Measurements from ENCODE around the gene ZFYVE19. TPM values are rescaled to one million over a fixed set of nuclear protein-coding genes. Genes with fewer than 3 reads are reported as not detected.
A peak's percentile ranks its signal among the peaks of the same experiment; 100 is the strongest.

Gene ZFYVE19
- total RNA-seq, 1 donor from 2014 or later: 26.7 TPM

DNA sequence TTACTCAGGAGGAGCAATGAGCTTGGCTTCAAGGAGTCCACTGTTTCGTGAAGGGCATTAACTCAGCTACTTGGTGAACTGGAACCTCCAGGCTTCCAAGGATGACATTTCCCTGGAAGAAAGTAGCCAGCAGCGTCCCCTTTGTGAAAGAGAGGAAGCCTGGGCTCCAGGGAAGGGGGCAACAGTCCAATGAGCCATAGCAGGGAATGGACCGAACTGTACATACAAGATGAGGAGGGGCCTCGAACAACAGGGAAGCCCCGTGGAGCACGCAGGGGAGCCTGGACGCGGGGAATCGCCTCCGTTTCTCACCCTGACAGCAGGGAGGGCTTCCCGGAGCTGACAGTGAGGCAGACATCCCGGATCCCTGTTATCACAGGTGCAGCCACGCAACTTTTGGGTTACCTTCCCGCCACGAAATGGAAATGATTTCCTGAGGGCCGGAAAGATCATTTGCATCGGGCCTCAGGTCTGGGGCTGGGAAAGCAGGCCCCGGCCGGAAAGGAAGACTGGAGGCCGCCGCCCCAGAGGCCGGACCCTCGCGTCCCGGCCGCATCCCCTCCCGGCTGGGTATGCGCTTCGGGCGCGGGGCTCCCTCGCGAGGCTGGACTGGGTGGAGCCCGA lies 36.5 kb downstream of the ZFYVE19 start:
- peaks cover 31% of the 10 kb centered on the region for H3K4me1 ChIP-seq
- ATAC-seq: no peak
- TF ChIP-seq, protein P1, sequence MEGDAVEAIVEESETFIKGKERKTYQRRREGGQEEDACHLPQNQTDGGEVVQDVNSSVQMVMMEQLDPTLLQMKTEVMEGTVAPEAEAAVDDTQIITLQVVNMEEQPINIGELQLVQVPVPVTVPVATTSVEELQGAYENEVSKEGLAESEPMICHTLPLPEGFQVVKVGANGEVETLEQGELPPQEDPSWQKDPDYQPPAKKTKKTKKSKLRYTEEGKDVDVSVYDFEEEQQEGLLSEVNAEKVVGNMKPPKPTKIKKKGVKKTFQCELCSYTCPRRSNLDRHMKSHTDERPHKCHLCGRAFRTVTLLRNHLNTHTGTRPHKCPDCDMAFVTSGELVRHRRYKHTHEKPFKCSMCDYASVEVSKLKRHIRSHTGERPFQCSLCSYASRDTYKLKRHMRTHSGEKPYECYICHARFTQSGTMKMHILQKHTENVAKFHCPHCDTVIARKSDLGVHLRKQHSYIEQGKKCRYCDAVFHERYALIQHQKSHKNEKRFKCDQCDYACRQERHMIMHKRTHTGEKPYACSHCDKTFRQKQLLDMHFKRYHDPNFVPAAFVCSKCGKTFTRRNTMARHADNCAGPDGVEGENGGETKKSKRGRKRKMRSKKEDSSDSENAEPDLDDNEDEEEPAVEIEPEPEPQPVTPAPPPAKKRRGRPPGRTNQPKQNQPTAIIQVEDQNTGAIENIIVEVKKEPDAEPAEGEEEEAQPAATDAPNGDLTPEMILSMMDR (IDR thresholded peaks at IDR 0.05): no peak
- H3K27ac ChIP-seq: peak overlapping the region; percentile 83
- intact Hi-C loops (cut with DNase I): no loop called here
- H3K27me3 ChIP-seq: peaks cover 6% of the 10 kb centered on the region
- H3K9me3 ChIP-seq: no peaks in the 10 kb centered on the region
- H3K36me3 ChIP-seq: no peaks in the 10 kb centered on the region
- no peak for DNase-seq
- peak overlapping the region; percentile 70 for H3K4me3 ChIP-seq

DNA sequence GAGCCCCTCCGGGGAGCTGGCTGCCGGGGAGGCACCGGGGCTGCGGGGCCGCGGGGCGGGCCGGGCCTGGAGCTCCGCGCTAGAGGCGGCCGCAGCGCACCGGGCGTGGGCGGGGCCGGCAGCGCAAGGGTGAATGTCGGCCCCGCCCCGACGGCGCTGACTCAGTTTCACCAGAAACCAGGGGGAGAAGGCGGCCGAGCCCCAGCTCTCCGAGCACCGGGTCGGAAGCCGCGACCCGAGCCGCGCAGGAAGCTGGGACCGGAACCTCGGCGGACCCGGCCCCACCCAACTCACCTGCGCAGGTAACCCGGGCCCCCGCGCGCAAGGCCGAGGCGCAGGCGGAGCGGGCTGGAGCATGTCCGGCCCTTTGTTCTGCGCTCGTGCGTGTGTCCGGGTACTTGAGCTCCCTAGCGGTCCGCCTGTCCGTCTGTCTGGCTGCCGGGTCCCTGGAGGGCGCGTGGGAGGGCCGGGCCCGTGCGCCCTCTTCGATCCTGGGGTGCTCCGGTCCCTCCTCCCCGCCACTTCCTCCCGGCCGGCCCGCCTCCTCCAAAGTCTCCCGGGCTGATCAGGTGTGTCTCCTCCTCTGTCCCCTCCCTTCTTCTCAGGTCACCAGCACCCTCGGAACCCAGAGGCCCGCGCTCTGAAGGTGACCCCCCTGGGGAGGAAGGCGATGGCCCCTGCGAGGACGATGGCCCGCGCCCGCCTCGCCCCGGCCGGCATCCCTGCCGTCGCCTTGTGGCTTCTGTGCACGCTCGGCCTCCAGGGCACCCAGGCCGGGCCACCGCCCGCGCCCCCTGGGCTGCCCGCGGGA lies 37.2 kb downstream of the ZFYVE19 start, which contains the start of gene SPINT1:
TSS of gene SPINT1 (plus strand) at position 164 of the 811 bp plus-strand sequence. CDS start at position 671, 507 bp downstream.
- peak within 1 kb of the TSS; percentile 83 for H3K27ac ChIP-seq
- DNase-seq: peak; percentile 89
- peaks cover 6% of the 10 kb centered on the region for H3K27me3 ChIP-seq
- H3K4me1 ChIP-seq: peaks cover 31% of the 10 kb centered on the region
- peak; percentile 78 for ATAC-seq
- H3K4me3 ChIP-seq: peak within 1 kb of the TSS; percentile 70
- no peaks in the 10 kb centered on the region for H3K9me3 ChIP-seq
- H3K36me3 ChIP-seq: no peaks in the 10 kb centered on the region
- TF ChIP-seq, protein P1 (IDR thresholded peaks at IDR 0.05): no peak
- intact Hi-C loops (cut with DNase I): no loop called here

DNA sequence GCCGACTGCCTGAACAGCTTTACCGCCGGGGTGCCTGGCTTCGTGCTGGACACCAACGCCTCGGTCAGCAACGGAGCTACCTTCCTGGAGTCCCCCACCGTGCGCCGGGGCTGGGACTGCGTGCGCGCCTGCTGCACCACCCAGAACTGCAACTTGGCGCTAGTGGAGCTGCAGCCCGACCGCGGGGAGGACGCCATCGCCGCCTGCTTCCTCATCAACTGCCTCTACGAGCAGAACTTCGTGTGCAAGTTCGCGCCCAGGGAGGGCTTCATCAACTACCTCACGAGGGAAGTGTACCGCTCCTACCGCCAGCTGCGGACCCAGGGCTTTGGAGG lies 37.8 kb downstream of the ZFYVE19 start:
- TF ChIP-seq, protein P1 (IDR thresholded peaks at IDR 0.05): no peak
- H3K27me3 ChIP-seq: peaks cover 6% of the 10 kb centered on the region
- peaks cover 31% of the 10 kb centered on the region for H3K4me1 ChIP-seq
- peak overlapping the region; percentile 83 for H3K27ac ChIP-seq
- DNase-seq (peak; percentile 79), ATAC-seq (peak; percentile 18)
- no peaks in the 10 kb centered on the region for H3K36me3 ChIP-seq
- no peaks in the 10 kb centered on the region for H3K9me3 ChIP-seq
- intact Hi-C loops (cut with DNase I): no loop called here
- peak overlapping the region; percentile 70 for H3K4me3 ChIP-seq

DNA sequence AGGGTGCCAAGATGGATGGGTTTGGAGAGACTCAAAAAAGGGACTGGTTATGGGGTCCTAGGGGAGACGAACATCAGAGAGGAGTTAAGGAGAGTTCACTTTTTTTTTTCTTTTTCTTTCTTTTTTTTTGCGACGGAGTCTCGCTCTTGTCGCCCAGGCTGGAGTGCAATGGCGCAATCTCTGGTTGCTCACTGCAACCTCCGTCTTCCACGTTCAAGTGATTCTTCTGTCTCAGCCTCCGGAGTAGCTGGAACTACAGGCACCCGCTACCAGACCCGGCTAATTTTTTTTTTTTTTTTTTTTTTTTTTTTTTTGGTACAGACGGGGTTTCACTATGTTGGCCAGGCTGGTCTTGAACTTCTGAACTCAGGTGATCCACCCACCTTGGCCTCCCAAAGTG lies 38.1 kb downstream of the ZFYVE19 start:
- TF ChIP-seq, protein P1 (IDR thresholded peaks at IDR 0.05): no peak
- no peaks in the 10 kb centered on the region for H3K9me3 ChIP-seq
- H3K27ac ChIP-seq: peak overlapping the region; percentile 83
- no peaks in the 10 kb centered on the region for H3K36me3 ChIP-seq
- ATAC-seq (no peak), DNase-seq (no peak)
- intact Hi-C loops (cut with DNase I): no loop called here
- peaks cover 31% of the 10 kb centered on the region for H3K4me1 ChIP-seq
- peak overlapping the region; percentile 70 for H3K4me3 ChIP-seq
- peaks cover 6% of the 10 kb centered on the region for H3K27me3 ChIP-seq

DNA sequence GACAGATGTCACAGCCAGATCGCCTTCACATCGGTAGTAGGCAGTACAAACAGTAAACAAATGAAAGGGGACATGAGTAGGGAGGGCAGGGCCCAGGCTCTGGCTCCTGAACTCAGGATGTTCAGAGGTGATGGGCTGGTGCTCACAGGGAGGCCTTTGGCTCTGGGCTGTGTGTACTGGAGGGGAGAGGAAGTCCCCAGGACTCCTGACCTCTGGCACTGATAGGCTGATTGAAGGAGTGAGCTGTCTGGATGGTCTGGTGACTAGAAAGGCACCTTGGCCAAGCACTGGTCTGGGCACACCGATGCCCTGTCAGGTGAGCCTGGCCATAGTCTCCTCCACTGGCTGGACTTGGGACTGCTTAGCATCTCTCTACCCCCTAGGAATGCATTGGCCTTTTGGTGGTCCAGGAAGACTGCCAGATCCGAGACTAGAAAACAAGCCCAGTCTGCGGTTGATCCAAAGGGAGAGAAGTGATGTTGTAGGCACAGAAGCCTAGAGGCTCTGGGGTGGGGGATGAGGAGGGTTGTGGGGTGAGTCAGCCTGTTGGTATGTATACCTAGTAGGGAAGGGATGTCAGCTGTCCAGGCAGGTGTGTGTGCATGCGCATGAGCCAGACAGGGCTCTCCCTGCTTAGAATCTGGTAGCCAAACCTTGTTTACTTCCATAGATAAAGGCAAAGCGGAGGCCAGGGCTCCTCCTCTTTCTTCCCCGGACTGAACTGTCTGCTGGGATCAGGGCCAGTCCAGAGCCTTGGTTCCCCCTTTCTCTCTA lies 38.8 kb downstream of the ZFYVE19 start:
- H3K27ac ChIP-seq: peak overlapping the region; percentile 83
- H3K4me3 ChIP-seq: peak overlapping the region; percentile 70
- peak; percentile 76 for ATAC-seq

More for the DNA sequence above, 38.8 kb downstream of the ZFYVE19 start:
- H3K4me1 ChIP-seq: peaks cover 31% of the 10 kb centered on the region
- TF ChIP-seq, protein P1 (IDR thresholded peaks at IDR 0.05): no peak
- H3K27me3 ChIP-seq: peaks cover 6% of the 10 kb centered on the region
- peak; percentile 81 for DNase-seq
- H3K36me3 ChIP-seq: no peaks in the 10 kb centered on the region
- no peaks in the 10 kb centered on the region for H3K9me3 ChIP-seq
- intact Hi-C loops (cut with DNase I): no loop called here

Measured in upper lobe of right lung (tissue), 1 donor.